Tibial nerve (tissue), 4 donors: ENCODE data around the gene LSAMP. TPM values are rescaled to one million over a fixed set of nuclear protein-coding genes. Genes with fewer than 3 reads are reported as not detected.

ENCODE experiments used
- DNase-seq, 2 donors: peaks; one replicate each; pipeline ENCODE4 v3.0.0-alpha.2; 2019; ENCODE audit warnings: low spot score in 2 of 2
- H3K27ac ChIP-seq, 4 donors: fragments of 200-600 bp; sonication (generic) in 3 of 4; one replicate each; pipeline ENCODE4 v1.5.1; 2017 to 2019; ENCODE audit warnings: mild to moderate bottlenecking in 1 of 4
- H3K27me3 ChIP-seq, 2 donors: fragments of 200-600 bp; sonication (generic) in 1 of 2; one replicate each; pipeline versions ENCODE4 v1.5.1 to v1.6.0; 2017 to 2019
- H3K36me3 ChIP-seq, 3 donors: fragments of 200-600 bp; sonication (generic); one replicate each; pipeline ENCODE4 v1.5.1; 2018 to 2019
- H3K4me1 ChIP-seq, 4 donors: fragments of 200-600 bp; sonication (generic) in 3 of 4; one replicate each; pipeline ENCODE4 v1.5.1; 2017 to 2019
- H3K4me3 ChIP-seq, 4 donors: fragments of 200-600 bp; sonication (generic) in 3 of 4; one replicate each; pipeline ENCODE4 v1.5.1; 2017 to 2019; ENCODE audit warnings: mild to moderate bottlenecking in 1 of 4, moderate library complexity in 1 of 4
- H3K9me3 ChIP-seq, 4 donors: fragments of 200-600 bp; sonication (generic) in 3 of 4; one replicate each; pipeline ENCODE4 v1.5.1; 2017 to 2019
- CTCF ChIP-seq, 5 experiments: fragments of 200-600 bp in 3 of 5; fragments of 450-650 bp in 2 of 5; sonication (generic) in 3 of 5; IDR thresholded peaks; one replicate each; pipeline ENCODE4 v1.5.1; 2016 to 2019; ENCODE audit warnings: antibody characterized with exemption in 5 of 5, mild to moderate bottlenecking in 3 of 5, moderate library complexity in 2 of 5
- EP300 ChIP-seq, 2 donors: sonication (generic); formaldehyde crosslinking; IDR thresholded peaks; one replicate each; pipeline ENCODE4 v1.6.1; 2017; ENCODE audit warnings: antibody characterized with exemption in 2 of 2, mild to moderate bottlenecking in 1 of 2
- POLR2A ChIP-seq, 2 donors: fragments of 450-650 bp; IDR thresholded peaks; one replicate each; pipeline ENCODE4 v1.6.1; 2017; ENCODE audit warnings: antibody characterized with exemption in 2 of 2, mild to moderate bottlenecking in 2 of 2, moderate library complexity in 2 of 2
- WGBS, 2 donors: methylation state at CpG; one replicate each; pipeline ENCODE4 v1.1.5; 2018; 5-methylcytosine and 5-hydroxymethylcytosine counted together
- total RNA-seq, 4 donors: library from RNA; depleted of rRNA; stranded (reverse); fragments of >200 nt; gene quantifications; one replicate each; pipeline ENCODE4 v1.1.0, GENCODE V29; 2016

LSAMP gene
- total RNA-seq, 4 donors from 2014 or later: 3.6 to 6.1 (median 4.2) TPM

- no peaks in the 10 kb centered on the region for H3K27me3 ChIP-seq
- no peaks in the 10 kb centered on the region for H3K4me1 ChIP-seq
- DNase-seq: no peak
- TF ChIP-seq EP300 (IDR thresholded peaks at IDR 0.05): no peak
- TF ChIP-seq POLR2A (IDR thresholded peaks at IDR 0.05): no peak
- peak in 1 of 5 experiments; percentile 21 for TF ChIP-seq CTCF (IDR thresholded peaks at IDR 0.05)
- 81 to 82% methylated on average over 4 of the region's 4 CpGs for WGBS, 2 donors
- no peak overlapping the region for H3K27ac ChIP-seq
- H3K9me3 ChIP-seq: no peaks in the 10 kb centered on the region
- no peaks in the 10 kb centered on the region for H3K36me3 ChIP-seq
- H3K4me3 ChIP-seq: no peak overlapping the region
Observed at GRCh38 chr3:115913069-115913686, 532.1 kb downstream of the LSAMP start.

GRCh38 chr3:115912372-115912771 lies 532.9 kb downstream of the LSAMP start:
- no peak overlapping the region for H3K4me3 ChIP-seq
- H3K27me3 ChIP-seq: no peaks in the 10 kb centered on the region
- no peaks in the 10 kb centered on the region for H3K4me1 ChIP-seq
- H3K36me3 ChIP-seq: no peaks in the 10 kb centered on the region
- TF ChIP-seq POLR2A (IDR thresholded peaks at IDR 0.05) (no peak), EP300 (IDR thresholded peaks at IDR 0.05) (peak in 1 of 2 donors; percentile 9)
- WGBS, 2 donors: 15 to 44% methylated on average over 2 of the region's 2 CpGs
- H3K9me3 ChIP-seq: no peaks in the 10 kb centered on the region
- peak; percentile 18 to 31 for DNase-seq
- no peak overlapping the region for H3K27ac ChIP-seq

- Histone ChIP-seq H3K36me3 (no peaks in the 10 kb centered on the region), H3K9me3 (no peaks in the 10 kb centered on the region), H3K4me1 (no peaks in the 10 kb centered on the region), H3K4me3 (no peak overlapping the region), H3K27me3 (no peaks in the 10 kb centered on the region), H3K27ac (no peak overlapping the region)
- WGBS, 2 donors: 93 to 94% methylated on average over 2 of the region's 2 CpGs
- DNase-seq: no peak
- no peak for TF ChIP-seq CTCF (IDR thresholded peaks at IDR 0.05)
- no peak for TF ChIP-seq EP300 (IDR thresholded peaks at IDR 0.05)
- TF ChIP-seq POLR2A (IDR thresholded peaks at IDR 0.05): no peak
Observed at GRCh38 chr3:115905871-115906270, 539.4 kb downstream of the LSAMP start.

- Histone ChIP-seq H3K9me3 (no peaks in the 10 kb centered on the region), H3K4me3 (no peak overlapping the region), H3K27me3 (no peaks in the 10 kb centered on the region), H3K27ac (no peak overlapping the region), H3K4me1 (no peaks in the 10 kb centered on the region), H3K36me3 (no peaks in the 10 kb centered on the region)
- no peak for DNase-seq
- 78 to 82% methylated on average over 2 of the region's 2 CpGs for WGBS, 2 donors
- no peak for TF ChIP-seq EP300 (IDR thresholded peaks at IDR 0.05)
- no peak for TF ChIP-seq POLR2A (IDR thresholded peaks at IDR 0.05)
- TF ChIP-seq CTCF (IDR thresholded peaks at IDR 0.05): no peak
Observed at GRCh38 chr3:115903843-115904242, 541.4 kb downstream of the LSAMP start.

- no peaks in the 10 kb centered on the region for H3K4me1 ChIP-seq
- H3K9me3 ChIP-seq: no peaks in the 10 kb centered on the region
- no peaks in the 10 kb centered on the region for H3K27me3 ChIP-seq
- no peak for TF ChIP-seq CTCF (IDR thresholded peaks at IDR 0.05)
- no peak for TF ChIP-seq EP300 (IDR thresholded peaks at IDR 0.05)
- TF ChIP-seq POLR2A (IDR thresholded peaks at IDR 0.05): no peak
- H3K27ac ChIP-seq: no peak overlapping the region
- no peaks in the 10 kb centered on the region for H3K36me3 ChIP-seq
- no peak for DNase-seq
- H3K4me3 ChIP-seq: no peak overlapping the region
Observed at GRCh38 chr3:115901008-115901407, 544.3 kb downstream of the LSAMP start.

GRCh38 chr3:115899535-115899934 lies 545.8 kb downstream of the LSAMP start:
- Histone ChIP-seq H3K9me3 (no peaks in the 10 kb centered on the region), H3K4me3 (no peak overlapping the region), H3K36me3 (no peaks in the 10 kb centered on the region), H3K4me1 (no peaks in the 10 kb centered on the region), H3K27me3 (no peaks in the 10 kb centered on the region), H3K27ac (no peak overlapping the region)
- no peak for DNase-seq
- 83 to 93% methylated on average over 3 of the region's 3 CpGs for WGBS, 2 donors
- TF ChIP-seq POLR2A (IDR thresholded peaks at IDR 0.05) (no peak), EP300 (IDR thresholded peaks at IDR 0.05) (no peak), CTCF (IDR thresholded peaks at IDR 0.05) (no peak)
